Measurements from ENCODE around the gene SERINC1. TPM values are rescaled to one million over a fixed set of nuclear protein-coding genes. Genes with fewer than 3 reads are reported as not detected.

Gene SERINC1
- total RNA-seq, 1 donor from 2014 or later, result 51.3 TPM

DNA sequence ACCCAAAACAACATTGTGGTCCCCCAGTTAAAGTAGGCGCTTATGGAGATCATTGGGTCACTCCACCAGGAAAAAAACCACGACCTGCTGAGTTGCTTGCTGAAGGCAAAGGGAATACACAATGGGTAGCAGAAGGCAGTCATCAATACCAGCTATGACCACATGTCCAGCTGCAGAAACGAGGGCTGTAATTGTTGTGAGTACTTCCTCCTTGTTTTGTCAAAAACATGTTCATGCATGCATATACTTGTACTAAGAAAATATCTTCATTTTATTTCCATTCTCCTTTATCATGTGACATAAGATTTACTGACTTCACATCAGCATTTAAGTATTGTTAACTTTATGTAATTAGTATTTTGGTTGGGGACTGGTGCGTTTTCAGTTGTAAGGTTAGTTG lies 16.9 kb downstream of the SERINC1 start:
- H3K4me3 Mint-ChIP-seq, result no peak overlapping the region
- TF ChIP-seq, protein P1, sequence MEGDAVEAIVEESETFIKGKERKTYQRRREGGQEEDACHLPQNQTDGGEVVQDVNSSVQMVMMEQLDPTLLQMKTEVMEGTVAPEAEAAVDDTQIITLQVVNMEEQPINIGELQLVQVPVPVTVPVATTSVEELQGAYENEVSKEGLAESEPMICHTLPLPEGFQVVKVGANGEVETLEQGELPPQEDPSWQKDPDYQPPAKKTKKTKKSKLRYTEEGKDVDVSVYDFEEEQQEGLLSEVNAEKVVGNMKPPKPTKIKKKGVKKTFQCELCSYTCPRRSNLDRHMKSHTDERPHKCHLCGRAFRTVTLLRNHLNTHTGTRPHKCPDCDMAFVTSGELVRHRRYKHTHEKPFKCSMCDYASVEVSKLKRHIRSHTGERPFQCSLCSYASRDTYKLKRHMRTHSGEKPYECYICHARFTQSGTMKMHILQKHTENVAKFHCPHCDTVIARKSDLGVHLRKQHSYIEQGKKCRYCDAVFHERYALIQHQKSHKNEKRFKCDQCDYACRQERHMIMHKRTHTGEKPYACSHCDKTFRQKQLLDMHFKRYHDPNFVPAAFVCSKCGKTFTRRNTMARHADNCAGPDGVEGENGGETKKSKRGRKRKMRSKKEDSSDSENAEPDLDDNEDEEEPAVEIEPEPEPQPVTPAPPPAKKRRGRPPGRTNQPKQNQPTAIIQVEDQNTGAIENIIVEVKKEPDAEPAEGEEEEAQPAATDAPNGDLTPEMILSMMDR (conservative IDR thresholded peaks at IDR 0.05), result no peak
- no peak for DNase-seq (ENCODE audit: low read depth, low spot score)
- H3K9me3 Mint-ChIP-seq, result no peaks in the 10 kb centered on the region
- H3K4me1 Mint-ChIP-seq, result peaks cover 20% of the 10 kb centered on the region
- no peak overlapping the region for H3K27ac Mint-ChIP-seq (ENCODE audit: unreplicated experiment)
- H3K36me3 Mint-ChIP-seq (ENCODE audit: low read depth), result peaks cover 15% of the 10 kb centered on the region
- H3K27me3 Mint-ChIP-seq (ENCODE audit: low read depth), result no peaks in the 10 kb centered on the region

DNA sequence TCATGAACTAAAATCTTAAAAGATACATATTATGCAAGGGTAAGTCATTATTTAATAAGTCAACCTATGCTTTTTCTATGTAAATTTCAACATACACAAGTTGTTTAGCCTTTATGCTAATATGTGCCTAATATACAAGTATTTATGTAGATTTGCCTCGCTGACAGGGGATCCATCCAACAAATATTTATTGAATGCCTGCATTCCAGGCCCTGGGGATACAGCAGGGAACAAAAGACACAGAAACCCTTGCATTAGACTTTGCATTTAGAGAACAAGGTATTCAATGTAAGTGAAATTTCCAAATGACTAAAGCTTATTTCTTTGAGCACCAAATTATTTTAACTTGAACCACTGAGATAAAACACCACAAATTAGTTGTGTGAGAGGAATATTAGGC lies 19.1 kb downstream of the SERINC1 start:
- TF ChIP-seq, protein P1 (conservative IDR thresholded peaks at IDR 0.05), result no peak
- peaks cover 21% of the 10 kb centered on the region for H3K36me3 Mint-ChIP-seq (ENCODE audit: low read depth)
- H3K27ac Mint-ChIP-seq (ENCODE audit: unreplicated experiment), result peak overlapping the region; percentile 89

DNA sequence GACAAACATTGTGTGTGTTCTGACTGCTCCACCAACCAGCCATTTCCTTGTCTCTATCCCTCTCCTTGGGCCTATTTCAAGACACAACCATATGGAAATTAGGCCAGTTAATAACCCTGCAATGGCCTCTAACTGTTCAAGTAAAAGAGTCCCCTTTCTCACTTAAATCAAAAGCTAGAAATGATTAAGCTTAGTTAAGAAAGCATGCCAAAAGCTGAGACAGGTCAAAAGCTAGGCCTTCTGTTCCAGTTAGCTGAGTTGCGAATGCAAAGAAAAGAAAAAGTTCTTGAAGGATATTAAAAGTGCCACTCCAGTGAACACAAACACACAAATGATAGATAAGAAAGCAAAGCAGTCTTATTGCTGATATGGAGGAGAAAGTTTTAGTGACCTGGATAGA lies 22.5 kb downstream of the SERINC1 start:
- DNase-seq (ENCODE audit: low read depth, low spot score), result no peak
- no peak overlapping the region for H3K27ac Mint-ChIP-seq (ENCODE audit: unreplicated experiment)
- no peaks in the 10 kb centered on the region for H3K27me3 Mint-ChIP-seq (ENCODE audit: low read depth)
- H3K4me1 Mint-ChIP-seq, result peaks cover 5% of the 10 kb centered on the region
- TF ChIP-seq, protein P1 (conservative IDR thresholded peaks at IDR 0.05), result no peak
- H3K36me3 Mint-ChIP-seq (ENCODE audit: low read depth), result peaks cover 18% of the 10 kb centered on the region
- H3K4me3 Mint-ChIP-seq, result no peak overlapping the region
- no peaks in the 10 kb centered on the region for H3K9me3 Mint-ChIP-seq

More for the DNA sequence above, 19.1 kb downstream of the SERINC1 start:
- no peak for DNase-seq (ENCODE audit: low read depth, low spot score)
- no peaks in the 10 kb centered on the region for H3K27me3 Mint-ChIP-seq (ENCODE audit: low read depth)
- H3K4me1 Mint-ChIP-seq, result peaks cover 5% of the 10 kb centered on the region
- H3K9me3 Mint-ChIP-seq, result no peaks in the 10 kb centered on the region
- H3K4me3 Mint-ChIP-seq, result no peak overlapping the region

DNA sequence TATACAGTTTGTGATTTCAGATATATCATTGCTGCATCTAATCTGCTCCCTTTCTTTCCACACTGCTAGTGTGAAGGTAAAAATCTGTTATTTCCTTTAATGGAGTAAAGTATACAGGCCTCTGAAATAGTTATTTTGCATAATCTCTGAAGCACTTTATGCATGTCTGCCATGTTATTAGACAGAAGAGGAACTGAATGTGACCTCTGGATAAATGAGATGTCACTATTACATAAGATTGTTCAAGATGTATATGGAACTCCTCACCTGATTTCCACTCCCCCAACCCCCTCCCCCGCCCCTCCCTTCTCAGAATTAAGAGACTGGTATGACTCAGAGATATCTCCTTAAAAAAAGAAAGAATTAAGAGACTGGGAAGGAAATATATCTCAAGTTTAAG lies 26.3 kb downstream of the SERINC1 start:
- Mint-ChIP-seq H3K36me3 (ENCODE audit: low read depth) (peaks cover 26% of the 10 kb centered on the region), H3K9me3 (peaks cover 4% of the 10 kb centered on the region)

DNA sequence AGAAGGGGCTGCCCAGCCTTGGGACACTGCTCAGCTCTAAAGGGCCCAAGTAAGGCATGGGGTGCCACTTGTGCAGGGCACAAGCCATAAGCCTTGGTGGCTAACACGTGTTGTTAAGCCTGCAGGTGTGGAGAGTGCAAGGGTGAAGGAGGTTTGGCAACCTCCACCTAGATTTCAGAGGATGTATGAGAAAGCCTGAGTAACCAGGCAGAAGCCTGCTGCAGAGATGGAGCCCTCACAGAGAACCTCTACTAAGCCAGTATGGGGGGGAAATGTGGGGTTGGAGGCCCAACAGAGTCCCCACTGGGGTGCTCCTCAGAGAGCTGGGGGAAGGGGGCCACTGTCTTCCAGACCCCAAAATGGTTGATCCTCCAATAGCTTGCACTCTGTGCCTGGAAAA lies 32.6 kb downstream of the SERINC1 start:
- TF ChIP-seq, protein P1 (conservative IDR thresholded peaks at IDR 0.05), result no peak
- H3K36me3 Mint-ChIP-seq (ENCODE audit: low read depth), result peaks cover 68% of the 10 kb centered on the region
- no peak overlapping the region for H3K27ac Mint-ChIP-seq (ENCODE audit: unreplicated experiment)
- peaks cover 28% of the 10 kb centered on the region for H3K9me3 Mint-ChIP-seq
- DNase-seq (ENCODE audit: low read depth, low spot score), result no peak
- no peaks in the 10 kb centered on the region for H3K4me1 Mint-ChIP-seq
- H3K27me3 Mint-ChIP-seq (ENCODE audit: low read depth), result no peaks in the 10 kb centered on the region
- H3K4me3 Mint-ChIP-seq, result no peak overlapping the region

More for the DNA sequence above, 26.3 kb downstream of the SERINC1 start:
- TF ChIP-seq, protein P1 (conservative IDR thresholded peaks at IDR 0.05), result no peak
- no peaks in the 10 kb centered on the region for H3K27me3 Mint-ChIP-seq (ENCODE audit: low read depth)
- no peak overlapping the region for H3K27ac Mint-ChIP-seq (ENCODE audit: unreplicated experiment)
- DNase-seq (ENCODE audit: low read depth, low spot score), result no peak
- no peak overlapping the region for H3K4me3 Mint-ChIP-seq
- H3K4me1 Mint-ChIP-seq, result no peaks in the 10 kb centered on the region

GRCh38 chr6:122432816-122433215 lies 38.8 kb downstream of the SERINC1 start:
- DNase-seq (ENCODE audit: low read depth, low spot score), result no peak
- H3K27me3 Mint-ChIP-seq (ENCODE audit: low read depth), result no peaks in the 10 kb centered on the region
- TF ChIP-seq, protein P1 (conservative IDR thresholded peaks at IDR 0.05), result no peak
- no peaks in the 10 kb centered on the region for H3K4me1 Mint-ChIP-seq
- no peak overlapping the region for H3K4me3 Mint-ChIP-seq
- H3K36me3 Mint-ChIP-seq (ENCODE audit: low read depth), result peaks cover 42% of the 10 kb centered on the region
- peaks cover 6% of the 10 kb centered on the region for H3K9me3 Mint-ChIP-seq
- no peak overlapping the region for H3K27ac Mint-ChIP-seq (ENCODE audit: unreplicated experiment)

Data from neural crest cell (in vitro differentiated cells).